ENCODE measurements around the gene GSS. TPM values are rescaled to one million over a fixed set of nuclear protein-coding genes. Genes with fewer than 3 reads are reported as not detected.

GSS gene
- total and polyA plus RNA-seq, 4 experiments from 2014 or later = 32.2 to 43.3 (median 39.8) TPM

GRCh38 chr20:34956751-34957472 lies 1.3 kb upstream of the GSS start:
- POLR2A ChIA-PET (ENCODE audit: partially characterized antibody) = interaction anchor here (4.3 kb wide), 1 partner anchor 82 kb away, joined by 34 read pairs; the partner anchor contains the start of gene ACSS2
- intact Hi-C loops (cut with micrococcal nuclease) = no loop called here

GRCh38 chr20:34956041-34956458 lies 444 bp upstream of the GSS start:
- H3K4me3 Mint-ChIP-seq = peak overlapping the region; percentile 93 to 100 (median 97)
- ChIA-PET CTCF (ENCODE audit: partially characterized antibody) (interaction anchor here (0.8 to 8.2 kb wide), 8 partner anchors 11 to 141 kb away, joined by 3 to 100 read pairs (median 4); partner anchors contain the start of genes ACSS2 and GGT7), POLR2A (ENCODE audit: partially characterized antibody) (interaction anchor here (1.2 to 4.3 kb wide), 5 partner anchors 12 to 962 kb away, joined by 4 to 34 read pairs (median 5); partner anchors contain the start of genes ACSS2, GGT7 and RALY)
- Histone ChIP-seq H3K4me1 (ENCODE audit: insufficient read depth, low read length) (peaks cover 13% of the 10 kb centered on the region), H3K4me3 (ENCODE audit: low read length in 2 of 2) (peak overlapping the region; percentile 45 to 88), H3K36me3 (ENCODE audit: insufficient read depth, low read length) (no peaks in the 10 kb centered on the region), H3K9me3 (ENCODE audit: control insufficient read depth in 1 of 2, low read length in 2 of 2) (no peaks in the 10 kb centered on the region), H3K27me3 (ENCODE audit: insufficient read depth, low read length) (no peaks in the 10 kb centered on the region), H3K27ac (ENCODE audit: low read depth, low read length) (peak overlapping the region; percentile 71)
- peak overlapping the region; percentile 93 to 98 (median 98) for H3K27ac Mint-ChIP-seq
- no peak for DNase-seq
- no peaks in the 10 kb centered on the region for H3K9me3 Mint-ChIP-seq
- peaks cover 0 to 12% of the 10 kb centered on the region in 2 donors for H3K36me3 Mint-ChIP-seq
- intact Hi-C loops (cut with micrococcal nuclease) = no loop called here
- peaks cover 19 to 28% (median 25%) of the 10 kb centered on the region in 4 donors for H3K4me1 Mint-ChIP-seq
- H3K27me3 Mint-ChIP-seq = no peaks in the 10 kb centered on the region

More at GRCh38 chr20:34956751-34957472, 1.3 kb upstream of the GSS start:
- Histone ChIP-seq H3K4me3 (ENCODE audit: low read length in 2 of 2) (no peak overlapping the region), H3K9me3 (ENCODE audit: control insufficient read depth in 1 of 2, low read length in 2 of 2) (no peaks in the 10 kb centered on the region), H3K4me1 (ENCODE audit: insufficient read depth, low read length) (peaks cover 13% of the 10 kb centered on the region), H3K27me3 (ENCODE audit: insufficient read depth, low read length) (no peaks in the 10 kb centered on the region), H3K36me3 (ENCODE audit: insufficient read depth, low read length) (no peaks in the 10 kb centered on the region), H3K27ac (ENCODE audit: low read depth, low read length) (no peak overlapping the region)
- DNase-seq = no peak
- peak overlapping the region in 6 of 8 donors; percentile 17 to 100 (median 97) for H3K4me3 Mint-ChIP-seq
- peak overlapping the region in 5 of 7 donors; percentile 7 to 98 (median 93) for H3K27ac Mint-ChIP-seq
- H3K4me1 Mint-ChIP-seq = peaks cover 19 to 28% (median 25%) of the 10 kb centered on the region in 4 donors
- no peaks in the 10 kb centered on the region for H3K9me3 Mint-ChIP-seq
- no peaks in the 10 kb centered on the region for H3K27me3 Mint-ChIP-seq
- CTCF ChIA-PET (ENCODE audit: partially characterized antibody) = interaction anchor here (1.1 to 8.2 kb wide), 3 partner anchors 83 to 122 kb away, joined by 6 to 100 read pairs (median 7); partner anchors contain the start of genes ACSS2 and GGT7
- H3K36me3 Mint-ChIP-seq = peaks cover 0 to 7% of the 10 kb centered on the region in 2 donors

GRCh38 chr20:34954904-34955230 lies 739 bp downstream of the GSS start:
- CTCF ChIA-PET (ENCODE audit: partially characterized antibody) = interaction anchor here (0.5 to 8.2 kb wide), 4 partner anchors 12 to 142 kb away, joined by 3 to 100 read pairs (median 4); partner anchors contain the start of genes ACSS2 and GGT7
- H3K9me3 Mint-ChIP-seq = no peaks in the 10 kb centered on the region
- Histone ChIP-seq H3K36me3 (ENCODE audit: insufficient read depth, low read length) (no peaks in the 10 kb centered on the region), H3K27me3 (ENCODE audit: insufficient read depth, low read length) (no peaks in the 10 kb centered on the region), H3K9me3 (ENCODE audit: control insufficient read depth in 1 of 2, low read length in 2 of 2) (no peaks in the 10 kb centered on the region), H3K27ac (ENCODE audit: low read depth, low read length) (peak overlapping the region; percentile 71), H3K4me1 (ENCODE audit: insufficient read depth, low read length) (peaks cover 13% of the 10 kb centered on the region), H3K4me3 (ENCODE audit: low read length in 2 of 2) (peak overlapping the region; percentile 45 to 88)
- DNase-seq = no peak
- no peaks in the 10 kb centered on the region for H3K27me3 Mint-ChIP-seq
- H3K4me3 Mint-ChIP-seq = peak overlapping the region; percentile 93 to 100 (median 97)
- intact Hi-C loops (cut with micrococcal nuclease) = loop anchor here (1.0 to 2.0 kb wide), 3 partner anchors 37 to 138 kb away; partner anchors contain the start of genes ACSS2 and TRPC4AP
- H3K36me3 Mint-ChIP-seq = peaks cover 4 to 16% of the 10 kb centered on the region in 2 donors
- peaks cover 19 to 28% (median 23%) of the 10 kb centered on the region in 4 donors for H3K4me1 Mint-ChIP-seq
- H3K27ac Mint-ChIP-seq = peak overlapping the region; percentile 93 to 98 (median 98)
- POLR2A ChIA-PET (ENCODE audit: partially characterized antibody) = interaction anchor here (1.5 to 4.3 kb wide), 4 partner anchors 11 to 129 kb away, joined by 4 to 34 read pairs (median 6); partner anchors contain the start of genes ACSS2 and GGT7

- CTCF ChIA-PET (ENCODE audit: partially characterized antibody) = interaction anchor here (8.2 kb wide), 1 partner anchor 80 kb away, joined by 100 read pairs; the partner anchor contains the start of genes ACSS2 and GGT7
- Mint-ChIP-seq H3K4me1 (peaks cover 19 to 29% (median 25%) of the 10 kb centered on the region in 4 donors), H3K27ac (peak overlapping the region in 1 of 7 donors; percentile 25), H3K4me3 (peak overlapping the region in 3 of 8 donors; percentile 12 to 18 (median 15)), H3K36me3 (peaks cover 11 to 23% of the 10 kb centered on the region in 2 donors), H3K9me3 (no peaks in the 10 kb centered on the region), H3K27me3 (no peaks in the 10 kb centered on the region)
- peaks cover 13% of the 10 kb centered on the region for H3K4me1 ChIP-seq (ENCODE audit: insufficient read depth, low read length)
- intact Hi-C loops (cut with micrococcal nuclease) = loop anchor here (2.0 kb wide), 1 partner anchor 139 kb away; the partner anchor contains the start of gene TRPC4AP
- peaks cover 3% of the 10 kb centered on the region for H3K36me3 ChIP-seq (ENCODE audit: insufficient read depth, low read length)
- POLR2A ChIA-PET (ENCODE audit: partially characterized antibody) = interaction anchor here (4.3 kb wide), 1 partner anchor 79 kb away, joined by 34 read pairs; the partner anchor contains the start of gene ACSS2
- no peak overlapping the region for H3K27ac ChIP-seq (ENCODE audit: low read depth, low read length)
- no peak overlapping the region for H3K4me3 ChIP-seq (ENCODE audit: low read length in 2 of 2)
- H3K9me3 ChIP-seq (ENCODE audit: control insufficient read depth in 1 of 2, low read length in 2 of 2) = no peaks in the 10 kb centered on the region
- no peaks in the 10 kb centered on the region for H3K27me3 ChIP-seq (ENCODE audit: insufficient read depth, low read length)
- no peak for DNase-seq
These were observed 1.6 kb downstream of the GSS start for GRCh38 chr20:34953960-34954359.

- POLR2A ChIA-PET (ENCODE audit: partially characterized antibody) = interaction anchor here (1.3 kb wide), 1 partner anchor 77 kb away, joined by 4 read pairs; no protein-coding TSS in a partner anchor
- Mint-ChIP-seq H3K4me3 (peak overlapping the region in 2 of 8 donors; percentile 6 to 26), H3K27ac (no peak overlapping the region), H3K4me1 (peaks cover 19 to 29% (median 25%) of the 10 kb centered on the region in 4 donors), H3K27me3 (no peaks in the 10 kb centered on the region), H3K9me3 (no peaks in the 10 kb centered on the region), H3K36me3 (peaks cover 11 to 25% of the 10 kb centered on the region in 2 donors)
- no peaks in the 10 kb centered on the region for H3K27me3 ChIP-seq (ENCODE audit: insufficient read depth, low read length)
- intact Hi-C loops (cut with micrococcal nuclease) = no loop called here
- no peak overlapping the region for H3K4me3 ChIP-seq (ENCODE audit: low read length in 2 of 2)
- H3K9me3 ChIP-seq (ENCODE audit: control insufficient read depth in 1 of 2, low read length in 2 of 2) = no peaks in the 10 kb centered on the region
- no peak for DNase-seq
- CTCF ChIA-PET (ENCODE audit: partially characterized antibody) = interaction anchor here (8.2 kb wide), 1 partner anchor 79 kb away, joined by 100 read pairs; the partner anchor contains the start of genes ACSS2 and GGT7
- no peak overlapping the region for H3K27ac ChIP-seq (ENCODE audit: low read depth, low read length)
- peaks cover 3% of the 10 kb centered on the region for H3K36me3 ChIP-seq (ENCODE audit: insufficient read depth, low read length)
- peaks cover 13% of the 10 kb centered on the region for H3K4me1 ChIP-seq (ENCODE audit: insufficient read depth, low read length)
These were observed 2.9 kb downstream of the GSS start for GRCh38 chr20:34952671-34953070.

- no peak overlapping the region for H3K27ac Mint-ChIP-seq
These were observed 4.0 kb downstream of the GSS start for GRCh38 chr20:34951652-34952051.

More at GRCh38 chr20:34951652-34952051, 4.0 kb downstream of the GSS start:
- no peaks in the 10 kb centered on the region for H3K27me3 ChIP-seq (ENCODE audit: insufficient read depth, low read length)
- Mint-ChIP-seq H3K4me1 (peaks cover 19 to 29% (median 25%) of the 10 kb centered on the region in 4 donors), H3K27me3 (no peaks in the 10 kb centered on the region), H3K9me3 (no peaks in the 10 kb centered on the region), H3K36me3 (peaks cover 11 to 28% of the 10 kb centered on the region in 2 donors), H3K4me3 (no peak overlapping the region)
- POLR2A ChIA-PET (ENCODE audit: partially characterized antibody) = interaction anchor here (0.7 to 1.3 kb wide), 2 partner anchors 32 to 76 kb away, joined by 3 to 4 read pairs; no protein-coding TSS in a partner anchor
- intact Hi-C loops (cut with micrococcal nuclease) = no loop called here
- CTCF ChIA-PET (ENCODE audit: partially characterized antibody) = interaction anchor here (0.7 to 0.9 kb wide), 2 partner anchors 9 to 318 kb away, joined by 3 read pairs; no protein-coding TSS in a partner anchor
- peaks cover 3% of the 10 kb centered on the region for H3K36me3 ChIP-seq (ENCODE audit: insufficient read depth, low read length)
- no peak overlapping the region for H3K27ac ChIP-seq (ENCODE audit: low read depth, low read length)
- DNase-seq = no peak
- H3K9me3 ChIP-seq (ENCODE audit: control insufficient read depth in 1 of 2, low read length in 2 of 2) = no peaks in the 10 kb centered on the region
- H3K4me1 ChIP-seq (ENCODE audit: insufficient read depth, low read length) = peaks cover 13% of the 10 kb centered on the region
- H3K4me3 ChIP-seq (ENCODE audit: low read length in 2 of 2) = no peak overlapping the region
